ENCODE data around the gene DGCR2.
"Not testable (repeated sequence)": the region's sequence is repeated elsewhere in the genome, so short reads cannot be mapped to it uniquely, and the experiment has no call there.

Gene DGCR2

DNA sequence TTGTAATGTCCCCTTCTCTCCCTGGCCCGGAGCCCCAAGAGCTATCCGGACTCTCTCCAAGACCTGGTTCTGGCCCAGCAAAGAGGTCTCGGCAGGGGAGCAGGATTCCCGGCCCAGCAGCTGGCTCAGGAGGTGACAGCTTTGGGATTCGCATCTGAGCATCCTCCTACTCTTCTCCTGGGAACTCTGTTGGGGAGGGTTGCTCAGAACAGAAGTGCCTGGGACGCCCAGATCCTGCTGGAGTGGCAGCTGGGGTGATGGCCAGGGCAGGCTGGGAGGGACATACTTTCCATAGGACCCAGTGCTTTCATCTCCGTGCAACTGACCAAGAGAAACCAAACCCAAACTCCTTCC, 102.6 kb downstream of the DGCR2 start:
- H3K4me2 ChIP-seq, result no peak overlapping the region
- H3K27me3 ChIP-seq, result no peaks in the 10 kb centered on the region
- H3K9me3 ChIP-seq, result no peaks in the 10 kb centered on the region
- H3K4me3 ChIP-seq, result no peak overlapping the region
- H3K27ac ChIP-seq, result no peak overlapping the region
- no peak for TF ChIP-seq Cebpa-rat (IDR thresholded peaks at IDR 0.05)
- no peaks in the 10 kb centered on the region for H4K20me1 ChIP-seq
- no peak overlapping the region for H3K9ac ChIP-seq
- H3K36me3 ChIP-seq, result no peaks in the 10 kb centered on the region
- no peaks in the 10 kb centered on the region for H3K4me1 ChIP-seq

DNA sequence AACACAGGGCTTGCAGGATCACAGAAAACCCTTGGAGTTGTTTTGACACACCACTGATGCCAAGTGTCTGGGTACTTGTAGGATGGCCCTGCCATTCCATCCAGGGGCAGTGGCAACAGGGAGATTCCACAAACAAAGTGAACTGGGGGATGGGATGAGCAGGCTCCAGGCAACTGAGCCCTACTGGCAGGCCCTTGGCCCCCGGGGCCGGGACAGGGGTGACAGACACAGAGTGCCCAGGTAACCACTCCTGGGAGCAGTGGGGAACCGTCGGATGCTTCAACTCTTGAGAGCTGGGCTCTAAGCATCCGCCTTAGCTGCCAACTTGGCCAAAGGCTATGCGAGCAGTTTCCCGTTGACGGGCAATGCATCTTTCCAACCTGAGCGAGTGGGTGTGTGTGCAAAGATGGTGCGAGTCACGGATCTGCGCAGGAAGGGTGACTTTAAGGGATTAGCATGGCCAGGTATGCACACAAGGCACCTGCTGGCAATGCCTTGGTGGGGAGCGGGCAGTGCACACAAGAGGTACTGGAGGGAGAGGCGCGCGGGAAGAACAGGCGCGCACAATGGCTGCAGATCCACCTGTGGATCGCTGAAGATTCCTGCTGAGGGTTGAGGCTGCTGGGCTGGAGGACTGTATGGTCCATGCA, 103.1 kb downstream of the DGCR2 start:
- no peak overlapping the region for H3K27ac ChIP-seq
- H3K27me3 ChIP-seq, result no peaks in the 10 kb centered on the region
- no peak overlapping the region for H3K4me2 ChIP-seq
- no peaks in the 10 kb centered on the region for H4K20me1 ChIP-seq
- H3K4me3 ChIP-seq, result no peak overlapping the region
- H3K4me1 ChIP-seq, result no peaks in the 10 kb centered on the region
- no peak for TF ChIP-seq Cebpa-rat (IDR thresholded peaks at IDR 0.05)
- no peaks in the 10 kb centered on the region for H3K36me3 ChIP-seq
- no peaks in the 10 kb centered on the region for H3K9me3 ChIP-seq
- H3K9ac ChIP-seq, result no peak overlapping the region

DNA sequence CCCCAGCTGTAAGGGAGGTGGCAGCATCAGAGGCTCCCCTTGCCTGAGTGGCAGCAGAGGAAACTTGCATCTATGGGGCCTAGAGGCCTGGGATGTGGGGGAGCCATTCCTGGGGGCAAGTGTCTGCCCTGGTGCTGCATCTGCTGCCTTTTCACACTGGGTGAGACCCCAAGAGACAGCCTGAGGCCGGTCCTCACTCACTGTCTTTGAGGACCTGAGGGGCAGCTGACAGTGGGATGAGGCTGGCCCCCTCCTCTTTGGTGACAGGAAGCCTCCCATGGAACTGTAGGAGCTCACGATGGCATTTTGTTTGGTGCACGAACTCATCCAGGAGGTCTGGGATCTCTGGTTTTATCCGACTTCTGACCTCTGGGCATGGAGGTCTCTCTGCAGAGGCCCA, 104.0 kb downstream of the DGCR2 start:
- no peak overlapping the region for H3K4me2 ChIP-seq
- no peak for TF ChIP-seq Cebpa-rat (IDR thresholded peaks at IDR 0.05)
- no peaks in the 10 kb centered on the region for H4K20me1 ChIP-seq
- H3K4me1 ChIP-seq, result no peaks in the 10 kb centered on the region
- no peak overlapping the region for H3K4me3 ChIP-seq
- H3K9me3 ChIP-seq, result no peaks in the 10 kb centered on the region
- H3K9ac ChIP-seq, result no peak overlapping the region
- no peak overlapping the region for H3K27ac ChIP-seq
- no peaks in the 10 kb centered on the region for H3K36me3 ChIP-seq
- H3K27me3 ChIP-seq, result no peaks in the 10 kb centered on the region

DNA sequence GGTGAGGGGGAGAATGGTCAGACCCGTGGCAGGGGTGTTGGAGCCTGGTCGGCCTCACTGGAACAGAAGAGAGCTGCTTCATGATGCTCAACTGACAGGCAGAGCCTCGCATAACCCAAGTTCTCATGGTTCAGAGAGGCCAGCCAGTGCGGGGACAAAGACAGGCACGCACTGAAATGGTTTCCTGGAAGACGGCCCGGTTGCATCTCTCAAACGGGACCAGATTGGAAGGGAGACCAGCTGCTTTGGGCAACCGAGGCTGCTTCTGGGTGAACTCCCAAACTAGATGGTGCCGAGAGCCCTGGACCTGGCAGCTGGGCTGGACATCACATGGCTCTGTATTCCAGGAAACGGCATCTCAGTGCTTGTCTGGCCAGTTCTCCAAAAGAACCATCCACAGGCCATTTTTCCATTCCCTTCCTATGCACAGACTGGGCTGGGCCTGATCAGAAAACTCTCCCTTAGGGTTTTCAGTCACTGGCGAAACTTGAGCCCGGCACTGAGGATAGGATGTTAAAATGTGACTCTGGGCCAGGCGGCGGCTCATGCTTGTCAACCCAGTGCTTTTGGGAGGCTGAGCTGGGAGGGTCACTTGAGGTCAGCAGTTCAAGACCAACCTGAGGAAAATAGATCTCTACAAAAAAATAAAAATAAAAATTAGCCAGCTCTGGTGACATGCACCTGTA, 106.0 kb downstream of the DGCR2 start:
- no peak overlapping the region for H3K9ac ChIP-seq
- no peak overlapping the region for H3K27ac ChIP-seq
- H3K9me3 ChIP-seq, result no peaks in the 10 kb centered on the region
- H3K4me1 ChIP-seq, result no peaks in the 10 kb centered on the region
- no peaks in the 10 kb centered on the region for H3K27me3 ChIP-seq
- H3K36me3 ChIP-seq, result no peaks in the 10 kb centered on the region
- H3K4me3 ChIP-seq, result no peak overlapping the region
- no peak overlapping the region for H3K4me2 ChIP-seq
- no peaks in the 10 kb centered on the region for H4K20me1 ChIP-seq
- TF ChIP-seq Cebpa-rat (IDR thresholded peaks at IDR 0.05), result no peak

DNA sequence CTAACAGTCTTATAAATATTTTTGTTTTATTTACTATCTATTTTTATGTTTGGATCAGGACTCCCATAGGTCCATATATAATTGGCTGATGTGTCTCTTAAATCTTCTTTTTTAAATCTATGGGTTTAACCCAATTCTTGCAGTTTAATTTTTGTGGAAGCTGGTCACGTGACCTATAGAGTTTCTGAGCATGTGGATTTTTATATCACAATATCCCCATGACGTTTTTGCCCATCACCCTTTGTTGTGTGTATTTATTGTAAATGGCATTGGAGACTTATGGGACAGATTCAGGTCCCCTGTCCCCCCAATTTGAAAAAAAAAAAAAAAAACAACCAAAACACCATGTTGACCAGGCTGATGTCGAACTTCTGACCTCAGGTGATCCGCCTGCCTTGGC, 107.3 kb downstream of the DGCR2 start:
- Histone ChIP-seq H3K4me3 (no peak overlapping the region), H3K36me3 (no peaks in the 10 kb centered on the region), H3K27ac (no peak overlapping the region), H4K20me1 (no peaks in the 10 kb centered on the region), H3K27me3 (no peaks in the 10 kb centered on the region), H3K9ac (no peak overlapping the region), H3K4me2 (no peak overlapping the region), H3K9me3 (no peaks in the 10 kb centered on the region), H3K4me1 (no peaks in the 10 kb centered on the region)
- no peak for TF ChIP-seq Cebpa-rat (IDR thresholded peaks at IDR 0.05)

DNA sequence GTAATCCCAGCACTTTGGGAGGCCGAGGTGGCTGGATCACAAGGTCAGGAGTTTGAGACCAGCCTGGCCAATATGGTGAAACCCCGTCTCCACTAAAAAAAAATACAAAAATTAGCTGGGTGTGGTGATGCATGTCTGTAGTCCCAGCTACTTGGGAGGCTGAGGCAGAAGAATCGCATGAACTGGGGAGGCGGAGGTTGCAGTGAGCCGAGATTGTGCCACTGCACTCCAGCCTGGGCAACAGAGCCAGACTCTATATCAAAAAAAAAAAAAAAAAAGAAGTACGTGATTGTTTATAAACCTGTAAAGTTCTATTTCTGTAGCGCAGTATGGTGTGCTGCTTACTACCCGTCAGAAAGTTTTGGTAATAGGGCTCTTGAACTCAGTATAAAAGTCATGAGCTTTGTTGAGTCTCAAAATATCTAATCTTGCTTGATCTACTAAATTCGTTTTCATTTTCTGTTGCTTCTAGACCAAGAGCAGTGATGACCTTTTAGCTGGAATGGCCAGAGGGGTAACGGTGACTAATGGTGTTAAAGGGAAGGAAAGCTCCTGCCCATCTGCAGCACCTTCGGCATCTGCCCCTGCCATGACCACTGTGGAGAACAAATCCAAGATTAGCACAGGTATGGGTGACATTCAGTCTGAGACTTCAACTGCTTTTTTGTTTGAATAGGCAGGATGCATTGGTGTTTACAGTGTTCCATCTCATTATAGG, 108.2 kb downstream of the DGCR2 start:
- not testable (repeated sequence) for H3K4me3 ChIP-seq, H3K9ac ChIP-seq, H3K4me2 ChIP-seq, H3K4me1 ChIP-seq, H4K20me1 ChIP-seq, H3K27ac ChIP-seq, H3K9me3 ChIP-seq, H3K36me3 ChIP-seq, H3K27me3 ChIP-seq

DNA sequence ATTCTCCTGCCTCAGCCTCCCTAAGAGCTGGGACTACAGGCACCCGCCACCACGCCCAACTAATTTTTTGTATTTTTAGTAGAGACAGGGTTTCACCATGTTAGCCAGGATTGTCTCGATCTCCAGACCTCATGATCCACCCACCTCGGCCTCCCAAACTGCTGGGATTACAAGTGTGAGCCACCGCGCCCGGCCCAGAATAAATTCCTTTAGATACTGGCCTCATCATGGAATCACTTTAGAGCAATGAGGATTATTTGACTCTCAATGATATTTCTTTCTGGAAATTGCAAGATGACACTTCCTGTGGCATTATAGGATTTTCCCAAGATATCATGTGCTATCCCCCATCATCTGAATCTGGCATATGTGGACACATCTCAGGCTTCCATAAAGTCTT, 108.8 kb downstream of the DGCR2 start:
- not testable (repeated sequence) for H4K20me1 ChIP-seq, H3K9me3 ChIP-seq, H3K4me1 ChIP-seq, H3K4me2 ChIP-seq, H3K9ac ChIP-seq, H3K27ac ChIP-seq, H3K4me3 ChIP-seq, H3K36me3 ChIP-seq, H3K27me3 ChIP-seq

DNA sequence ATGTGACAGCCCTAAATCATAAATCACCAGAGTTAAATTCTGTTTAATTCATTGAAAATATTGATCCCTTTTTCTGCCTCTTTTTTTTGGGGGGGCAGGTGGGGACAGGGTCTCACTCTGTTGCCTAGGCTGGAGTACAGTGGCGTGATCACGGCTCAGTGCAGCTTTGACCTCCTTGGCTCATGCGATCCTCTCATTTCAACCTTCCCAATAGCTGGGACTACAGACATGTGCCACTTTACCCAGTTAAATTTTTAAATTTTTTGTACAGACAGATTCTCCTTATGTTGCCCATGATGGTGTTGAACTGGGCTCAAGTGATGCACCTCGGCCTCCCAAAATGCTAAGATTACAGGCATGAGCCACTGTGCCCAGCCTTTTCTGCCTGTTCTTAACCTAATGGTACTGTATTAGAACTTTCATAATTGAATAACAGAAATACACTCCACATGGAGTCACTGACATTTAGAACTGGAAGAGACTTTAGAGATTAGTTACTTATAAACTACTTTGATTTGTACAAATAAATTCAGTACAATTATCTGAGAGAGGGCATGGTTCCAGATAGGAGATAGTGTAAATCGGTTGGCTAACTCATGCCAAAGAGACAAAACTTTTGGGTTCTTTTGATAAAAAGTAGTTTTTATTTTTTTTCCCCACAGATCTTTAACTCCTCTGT, 109.8 kb downstream of the DGCR2 start:
- H3K4me3 ChIP-seq, result no peak overlapping the region
- H3K9me3 ChIP-seq, result no peaks in the 10 kb centered on the region
- no peaks in the 10 kb centered on the region for H4K20me1 ChIP-seq
- H3K4me1 ChIP-seq, result no peaks in the 10 kb centered on the region
- no peak overlapping the region for H3K4me2 ChIP-seq
- H3K36me3 ChIP-seq, result no peaks in the 10 kb centered on the region
- no peak overlapping the region for H3K9ac ChIP-seq
- no peak for TF ChIP-seq Cebpa-rat (IDR thresholded peaks at IDR 0.05)
- H3K27ac ChIP-seq, result no peak overlapping the region
- H3K27me3 ChIP-seq, result no peaks in the 10 kb centered on the region

DNA sequence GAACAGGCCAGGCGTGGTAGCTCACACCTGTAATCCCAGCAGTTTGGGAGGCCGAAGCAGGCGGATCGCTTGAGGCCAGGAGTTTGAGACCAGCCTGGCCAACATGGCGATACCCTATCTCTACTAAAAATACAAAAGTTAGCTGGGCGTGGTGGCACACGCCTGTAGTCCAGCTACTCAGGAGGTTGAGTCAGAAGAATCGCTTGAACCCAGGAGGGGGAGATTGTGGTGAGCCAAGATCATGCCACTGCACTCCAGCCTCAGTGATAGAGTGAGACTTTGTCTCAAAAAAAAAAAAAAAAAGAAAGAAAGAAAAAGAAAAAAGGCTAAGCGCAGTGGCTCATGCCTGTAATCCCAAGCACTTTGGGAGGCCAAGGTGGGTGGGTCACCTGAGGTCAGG, 110.6 kb downstream of the DGCR2 start:
- H3K27me3 ChIP-seq, H3K9me3 ChIP-seq, H3K36me3 ChIP-seq, H4K20me1 ChIP-seq, H3K4me1 ChIP-seq, H3K4me3 ChIP-seq, H3K27ac ChIP-seq, H3K4me2 ChIP-seq, H3K9ac ChIP-seq: not testable (repeated sequence)

DNA sequence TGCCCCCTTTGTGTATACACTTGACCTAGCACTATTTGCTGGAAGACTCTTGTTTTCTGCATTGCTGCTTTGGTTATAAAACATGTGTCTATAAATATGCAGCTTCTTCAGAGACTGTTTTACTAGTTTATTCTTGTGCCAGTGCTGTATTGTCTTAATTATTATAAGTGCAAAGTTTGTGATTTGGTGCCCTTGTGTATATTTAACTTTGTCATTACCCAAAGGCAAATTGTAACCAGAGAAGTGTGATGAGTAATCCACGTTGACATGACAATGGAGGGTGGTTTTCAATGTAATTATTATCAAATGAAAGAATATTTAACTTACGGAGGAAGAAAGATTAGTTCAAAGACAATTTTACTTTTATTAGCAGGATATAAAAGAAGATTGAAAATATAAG, 111.1 kb downstream of the DGCR2 start:
- Histone ChIP-seq H3K36me3 (no peaks in the 10 kb centered on the region), H4K20me1 (no peaks in the 10 kb centered on the region), H3K9me3 (no peaks in the 10 kb centered on the region), H3K27ac (no peak overlapping the region), H3K9ac (no peak overlapping the region), H3K4me3 (no peak overlapping the region), H3K4me2 (no peak overlapping the region), H3K4me1 (no peaks in the 10 kb centered on the region), H3K27me3 (no peaks in the 10 kb centered on the region)
- TF ChIP-seq Cebpa-rat (IDR thresholded peaks at IDR 0.05), result no peak
